ENCODE results near the gene LTO1. TPM values are rescaled to one million over a fixed set of nuclear protein-coding genes. Genes with fewer than 3 reads are reported as not detected.

The LTO1 gene
- total RNA-seq, 4 donors from 2014 or later: 16.5 to 29.2 (median 19.3) TPM

GRCh38 chr11:69670158-69670845, 4.9 kb downstream of the LTO1 start:
- peak; percentile 84 to 95 (median 92) for TF ChIP-seq CTCF (IDR thresholded peaks at IDR 0.05)
- no peak for TF ChIP-seq POLR2A (IDR thresholded peaks at IDR 0.05)
- 34% methylated on average over 14 to 18 of the region's 18 CpGs for WGBS, 2 donors
- intact Hi-C loops (cut with DNase I): no loop called here

GRCh38 chr11:69669486-69669885, 5.7 kb downstream of the LTO1 start:
- intact Hi-C loops (cut with DNase I): no loop called here
- DNase-seq: no peak
- no peaks in the 10 kb centered on the region for H3K9me3 ChIP-seq
- 47 to 70% methylated on average over 9 to 19 of the region's 19 CpGs for WGBS, 2 donors
- no peak overlapping the region for H3K4me3 ChIP-seq
- H3K36me3 ChIP-seq: peaks cover 0 to 77% (median 0%) of the 10 kb centered on the region in 3 donors
- H3K4me1 ChIP-seq: peaks cover 33 to 70% (median 49%) of the 10 kb centered on the region in 3 donors
- TF ChIP-seq POLR2A (IDR thresholded peaks at IDR 0.05): no peak
- TF ChIP-seq CTCF (IDR thresholded peaks at IDR 0.05): no peak
- peak overlapping the region in 1 of 4 donors; percentile 81 for H3K27ac ChIP-seq
- H3K27me3 ChIP-seq: no peaks in the 10 kb centered on the region

More at GRCh38 chr11:69670158-69670845, 4.9 kb downstream of the LTO1 start:
- H3K27me3 ChIP-seq: no peaks in the 10 kb centered on the region
- H3K9me3 ChIP-seq: no peaks in the 10 kb centered on the region
- peaks cover 35 to 72% (median 50%) of the 10 kb centered on the region in 3 donors for H3K4me1 ChIP-seq
- peaks cover 0 to 69% (median 0%) of the 10 kb centered on the region in 3 donors for H3K36me3 ChIP-seq
- DNase-seq: no peak
- no peak overlapping the region for H3K4me3 ChIP-seq
- peak overlapping the region in 3 of 4 donors; percentile 23 to 53 (median 40) for H3K27ac ChIP-seq

- Histone ChIP-seq H3K4me1 (peaks cover 22 to 54% (median 35%) of the 10 kb centered on the region in 3 donors), H3K9me3 (no peaks in the 10 kb centered on the region), H3K27ac (peak overlapping the region; percentile 44 to 81 (median 63)), H3K36me3 (peaks cover 0 to 88% (median 0%) of the 10 kb centered on the region in 3 donors), H3K4me3 (no peak overlapping the region), H3K27me3 (no peaks in the 10 kb centered on the region)
- no peak for DNase-seq
- intact Hi-C loops (cut with DNase I): no loop called here
- WGBS, 2 donors: 48 to 52% methylated on average over 17 to 22 of the region's 26 CpGs
- no peak for TF ChIP-seq POLR2A (IDR thresholded peaks at IDR 0.05)
- no peak for TF ChIP-seq CTCF (IDR thresholded peaks at IDR 0.05)
These were observed 7.2 kb downstream of the LTO1 start for GRCh38 chr11:69667619-69668604.

- intact Hi-C loops (cut with DNase I): no loop called here
- TF ChIP-seq POLR2A (IDR thresholded peaks at IDR 0.05) (no peak), CTCF (IDR thresholded peaks at IDR 0.05) (no peak)
- no peaks in the 10 kb centered on the region for H3K27me3 ChIP-seq
- no peaks in the 10 kb centered on the region for H3K9me3 ChIP-seq
- H3K4me1 ChIP-seq: peaks cover 22 to 47% (median 34%) of the 10 kb centered on the region in 3 donors
- peaks cover 0 to 88% (median 0%) of the 10 kb centered on the region in 3 donors for H3K36me3 ChIP-seq
- DNase-seq: no peak
- H3K27ac ChIP-seq: peak overlapping the region in 3 of 4 donors; percentile 44 to 81 (median 67)
- WGBS, 2 donors: 38 to 64% methylated on average over 17 to 23 of the region's 33 CpGs
- H3K4me3 ChIP-seq: no peak overlapping the region
These were observed 8.2 kb downstream of the LTO1 start for GRCh38 chr11:69666752-69667536.

Measured in esophagus squamous epithelium (tissue), 5 donors.